CD4-positive, alpha-beta T cell (primary cell): ENCODE results near the gene PGBD5. TPM values are rescaled to one million over a fixed set of nuclear protein-coding genes. Genes with fewer than 3 reads are reported as not detected.
A peak's percentile ranks its signal among the peaks of the same experiment; 100 is the strongest.

Experiments used
- ATAC-seq: fragments of 200-7000 bp; cut with Tn5 transposase; one replicate; pipeline ENCODE4 v1.10.0; 2022; ENCODE audit warnings: mild to moderate bottlenecking; ENCODE audit not compliant: poor library complexity
- CTCF ChIA-PET: fragments of 350-600 bp; sonication (Branson Sonifier 250); formaldehyde crosslinking; loops from one replicate; lab custom pipeline; 2021; ENCODE audit warnings: antibody characterized with exemption, inconsistent platforms; lab: Charles Lee
- POLR2A ChIA-PET: fragments of 350-600 bp; sonication (Branson Sonifier 250); formaldehyde crosslinking; loops from one replicate; lab custom pipeline; 2021; ENCODE audit warnings: antibody characterized with exemption, inconsistent platforms; lab: Charles Lee
- DNase-seq, 14 experiments: peaks; one replicate each; pipeline ENCODE4 v3.0.0-alpha.2; 2013 to 2020; ENCODE audit warnings: mixed read lengths in 2 of 14
- H3K27ac ChIP-seq, 2 donors: one replicate each; pipeline versions ENCODE4 v1.5.1 to v1.7.0; 2013; ENCODE audit warnings: low read length in 2 of 2, low read depth in 1 of 2, mild to moderate bottlenecking in 1 of 2
- H3K27me3 ChIP-seq, 2 experiments: 1 replicate in 1 of 2; 2 replicates in 1 of 2; pipeline versions ENCODE4 v1.6.1 to v1.7.0; 2013; ENCODE audit warnings: low read length in 2 of 2, control low read depth in 1 of 2, mild to moderate bottlenecking in 1 of 2, moderate library complexity in 1 of 2; ENCODE audit not compliant: insufficient read depth in 2 of 2, control insufficient read depth in 1 of 2
- H3K36me3 ChIP-seq: one replicate; pipeline ENCODE4 v1.6.1; 2013; ENCODE audit warnings: low read length, control low read depth; ENCODE audit not compliant: insufficient read depth
- H3K4me1 ChIP-seq: one replicate; pipeline ENCODE4 v1.6.1; 2013; ENCODE audit warnings: low read length, control low read depth; ENCODE audit not compliant: insufficient read depth
- H3K4me3 ChIP-seq: one replicate; pipeline ENCODE4 v1.5.1; 2013; ENCODE audit warnings: mild to moderate bottlenecking, low read length, moderate library complexity
- H3K9me3 ChIP-seq, 2 experiments: 1 replicate in 1 of 2; 2 replicates in 1 of 2; pipeline versions ENCODE4 v1.6.1 to v1.7.0; 2013; ENCODE audit warnings: low read length in 2 of 2, mild to moderate bottlenecking in 2 of 2, control low read depth in 1 of 2, moderate library complexity in 1 of 2; ENCODE audit not compliant: control insufficient read depth in 1 of 2, insufficient read depth in 1 of 2
- H3K27ac Mint-ChIP-seq: one replicate; pipeline ENCODE4 v1.8.0; 2020; ENCODE audit warnings: mixed read lengths
- H3K27me3 Mint-ChIP-seq: one replicate; pipeline ENCODE4 v1.8.0; 2021; ENCODE audit warnings: mixed read lengths
- H3K36me3 Mint-ChIP-seq: one replicate; pipeline ENCODE4 v1.8.0; 2021; ENCODE audit warnings: low read depth, mixed read lengths
- H3K4me1 Mint-ChIP-seq: one replicate; pipeline ENCODE4 v1.8.0; 2021; ENCODE audit warnings: low read depth, mixed read lengths
- H3K4me3 Mint-ChIP-seq: one replicate; pipeline ENCODE4 v1.8.0; 2020; ENCODE audit warnings: mild to moderate bottlenecking, mixed read lengths
- H3K9me3 Mint-ChIP-seq: one replicate; pipeline ENCODE4 v1.8.0; 2020; ENCODE audit warnings: mixed read lengths
- CTCF ChIP-seq: fragments of 200-600 bp; IDR thresholded peaks from one replicate; pipeline ENCODE4 v1.8.0; 2022; ENCODE audit warnings: antibody characterized with exemption, mild to moderate bottlenecking
- intact Hi-C, 2 experiments: fragments of 100-400 bp; cut with DNase I in 1 of 2; cut with micrococcal nuclease in 1 of 2; formaldehyde crosslinking; loops; one replicate each; pipeline versions ENCODE4 v1.15.1 to v1.9.0; 2023 to 2025; cut with DNase I, micrococcal nuclease
- total RNA-seq, 174 experiments: library from RNA in 2 of 174; stranded (reverse) in 2 of 174; gene quantifications; one replicate each; pipeline ENCODE4 v1.2.3 and lab custom pipeline; 2021 to 2026

The PGBD5 gene
- total RNA-seq, 2 experiments from 2014 or later: not detected

- peaks cover 32% of the 10 kb centered on the region for H3K36me3 ChIP-seq
- no peak overlapping the region for H3K4me3 ChIP-seq
- no peaks in the 10 kb centered on the region for H3K27me3 ChIP-seq
- DNase-seq (peak in 1 of 14 experiments; percentile 25), ATAC-seq (no peak)
- H3K4me3 Mint-ChIP-seq: no peak overlapping the region
- H3K4me1 Mint-ChIP-seq: peaks cover 36% of the 10 kb centered on the region
- TF ChIP-seq CTCF: no peak
- no peak overlapping the region for H3K27ac ChIP-seq
- H3K4me1 ChIP-seq: peaks cover 15% of the 10 kb centered on the region
- H3K36me3 Mint-ChIP-seq: peaks cover 31% of the 10 kb centered on the region
- H3K27ac Mint-ChIP-seq: peak overlapping the region; percentile 49
- H3K9me3 Mint-ChIP-seq: no peaks in the 10 kb centered on the region
- intact Hi-C loops: no loop called here
- POLR2A ChIA-PET: no interaction called here
- H3K27me3 Mint-ChIP-seq: no peaks in the 10 kb centered on the region
- CTCF ChIA-PET: no interaction called here
- H3K9me3 ChIP-seq: no peaks in the 10 kb centered on the region
These were observed 146.6 kb downstream of the PGBD5 start for GRCh38 chr1:230279583-230279945.

GRCh38 chr1:230278871-230279582 is 147.1 kb downstream of the PGBD5 start:
- H3K27ac Mint-ChIP-seq: peak overlapping the region; percentile 69
- peaks cover 39% of the 10 kb centered on the region for H3K4me1 Mint-ChIP-seq
- peak in 1 of 14 experiments; percentile 17 for DNase-seq
- no peak overlapping the region for H3K4me3 Mint-ChIP-seq
- Histone ChIP-seq H3K9me3 (no peaks in the 10 kb centered on the region), H3K4me3 (no peak overlapping the region), H3K27me3 (no peaks in the 10 kb centered on the region), H3K36me3 (peaks cover 37% of the 10 kb centered on the region), H3K27ac (no peak overlapping the region), H3K4me1 (peaks cover 15% of the 10 kb centered on the region)
- H3K36me3 Mint-ChIP-seq: peaks cover 34% of the 10 kb centered on the region
- ATAC-seq: no peak
- H3K9me3 Mint-ChIP-seq: no peaks in the 10 kb centered on the region
- no peak for TF ChIP-seq CTCF
- ChIA-PET POLR2A (interaction anchor here (0.7 kb wide), 1 partner anchor 603 kb away, joined by 3 read pairs; no protein-coding TSS in a partner anchor), CTCF (no interaction called here)
- no peaks in the 10 kb centered on the region for H3K27me3 Mint-ChIP-seq
- intact Hi-C loops: no loop called here

- H3K27ac Mint-ChIP-seq: peak overlapping the region; percentile 69
- intact Hi-C loops: no loop called here
- H3K27me3 Mint-ChIP-seq: no peaks in the 10 kb centered on the region
- Histone ChIP-seq H3K4me1 (peaks cover 15% of the 10 kb centered on the region), H3K9me3 (no peaks in the 10 kb centered on the region), H3K27me3 (no peaks in the 10 kb centered on the region), H3K36me3 (peaks cover 37% of the 10 kb centered on the region), H3K27ac (no peak overlapping the region), H3K4me3 (no peak overlapping the region)
- ChIA-PET POLR2A (no interaction called here), CTCF (no interaction called here)
- no peak overlapping the region for H3K4me3 Mint-ChIP-seq
- ATAC-seq (no peak), DNase-seq (no peak)
- no peak for TF ChIP-seq CTCF
- H3K4me1 Mint-ChIP-seq: peaks cover 46% of the 10 kb centered on the region
- peaks cover 40% of the 10 kb centered on the region for H3K36me3 Mint-ChIP-seq
- H3K9me3 Mint-ChIP-seq: no peaks in the 10 kb centered on the region
These were observed 147.8 kb downstream of the PGBD5 start for GRCh38 chr1:230278376-230278775.
